Heart left ventricle (tissue), 13 donors: ENCODE measurements around the gene SRSF12.

Source experiments
- POLR2A ChIP-seq, 2 donors: fragments of 450-650 bp; IDR thresholded peaks; one replicate each; pipeline ENCODE4 v1.6.1; 2017; ENCODE audit warnings: antibody characterized with exemption in 2 of 2, mild to moderate bottlenecking in 2 of 2, moderate library complexity in 2 of 2
- TF ChIP-seq, protein P1 (sequence below), 12 donors: fragments of 200-600 bp; sonication (generic) in 4 of 12; IDR thresholded peaks; one replicate each; pipeline versions ENCODE4 v1.5.0 to v1.8.0; 2018 to 2022; ENCODE audit warnings: antibody characterized with exemption in 12 of 12, mild to moderate bottlenecking in 5 of 12
- donor health status: ischemic (EF 13 %, LVEDD 7.1; RV severe dilation, severe dysfunction).
- donor health status: DM: no; HTN: yes; CAD: no.
- donor health status: DM: no; HTN: no; CAD: no.
- donor health status: ischemic (EF 25% LVEDD 6.9; RV normal size, moderate dysfunction).
- donor health status: ischemic (EF 25% LVEDD 5.7; RV mildly dilated, moderate dysfunction).
- donor health status: ischemic (EF 35%, LVEDD 5.7; RV mildly dilated, moderate dysfunction).
- donor health status: nonischemic (EF 11% LVEDD 7.7; RV severe dilation, severe dysfunction).
- donor health status: DM: yes; HTN: yes; CAD: no.
- donor health status: PGD.
- donor health status: ischemic (EF 29% LVEDD 5.4; RV normal size, mild dysfunction).
- donor health status: nonischemic (EF 23%, LVEDD 6.1; RV moderate dilation, normal function).

DNA sequence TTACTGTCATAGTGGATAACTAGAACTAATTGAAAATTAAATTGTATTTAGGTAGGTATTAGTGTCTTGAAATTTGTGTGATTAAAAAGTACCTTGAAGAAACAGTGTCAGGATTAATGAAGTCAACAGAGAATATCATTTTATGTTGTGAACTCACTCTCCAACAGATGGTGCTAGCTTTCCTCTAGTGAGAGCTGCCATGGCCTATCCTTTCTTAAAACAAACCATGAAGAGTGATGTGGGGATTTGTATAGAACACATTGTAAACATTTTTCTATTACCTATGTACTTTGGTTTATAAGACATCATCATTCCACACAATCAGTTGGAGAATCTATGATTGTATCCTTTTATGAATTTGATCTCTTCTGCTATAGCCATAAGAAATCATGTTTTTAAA lies 4.8 kb upstream of the SRSF12 start:
- TF ChIP-seq, protein P1, sequence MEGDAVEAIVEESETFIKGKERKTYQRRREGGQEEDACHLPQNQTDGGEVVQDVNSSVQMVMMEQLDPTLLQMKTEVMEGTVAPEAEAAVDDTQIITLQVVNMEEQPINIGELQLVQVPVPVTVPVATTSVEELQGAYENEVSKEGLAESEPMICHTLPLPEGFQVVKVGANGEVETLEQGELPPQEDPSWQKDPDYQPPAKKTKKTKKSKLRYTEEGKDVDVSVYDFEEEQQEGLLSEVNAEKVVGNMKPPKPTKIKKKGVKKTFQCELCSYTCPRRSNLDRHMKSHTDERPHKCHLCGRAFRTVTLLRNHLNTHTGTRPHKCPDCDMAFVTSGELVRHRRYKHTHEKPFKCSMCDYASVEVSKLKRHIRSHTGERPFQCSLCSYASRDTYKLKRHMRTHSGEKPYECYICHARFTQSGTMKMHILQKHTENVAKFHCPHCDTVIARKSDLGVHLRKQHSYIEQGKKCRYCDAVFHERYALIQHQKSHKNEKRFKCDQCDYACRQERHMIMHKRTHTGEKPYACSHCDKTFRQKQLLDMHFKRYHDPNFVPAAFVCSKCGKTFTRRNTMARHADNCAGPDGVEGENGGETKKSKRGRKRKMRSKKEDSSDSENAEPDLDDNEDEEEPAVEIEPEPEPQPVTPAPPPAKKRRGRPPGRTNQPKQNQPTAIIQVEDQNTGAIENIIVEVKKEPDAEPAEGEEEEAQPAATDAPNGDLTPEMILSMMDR (IDR thresholded peaks at IDR 0.05) = peak; percentile 22 to 65 (median 54)
- no peak for TF ChIP-seq POLR2A (IDR thresholded peaks at IDR 0.05)
